ENCODE results near the gene RNF17.
"Not testable (repeated sequence)": the region's sequence is repeated elsewhere in the genome, so short reads cannot be mapped to it uniquely, and the experiment has no call there.

The RNF17 gene

DNA sequence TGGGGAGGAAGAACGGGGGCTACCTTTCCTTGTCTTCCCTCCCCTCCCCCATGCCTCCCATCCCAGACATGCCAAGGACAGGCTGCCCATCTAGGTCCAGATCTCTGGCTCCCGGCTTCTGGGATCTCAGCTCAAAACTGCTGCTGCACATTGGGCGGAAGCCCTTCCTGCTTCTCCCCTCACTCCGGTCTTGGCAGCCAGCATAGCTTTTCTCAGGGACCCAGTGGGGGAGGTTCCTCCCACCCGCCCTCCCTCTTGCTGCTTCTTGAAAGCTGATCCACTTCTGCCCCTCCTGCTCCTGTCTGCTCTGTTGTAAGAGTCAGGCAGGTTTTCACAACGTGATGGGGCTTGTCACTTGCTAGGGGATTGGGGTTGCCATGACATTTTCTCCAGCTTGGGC, 21.7 kb upstream of the RNF17 start:
- DNase-seq (ENCODE audit: low read depth, low spot score): no peak

DNA sequence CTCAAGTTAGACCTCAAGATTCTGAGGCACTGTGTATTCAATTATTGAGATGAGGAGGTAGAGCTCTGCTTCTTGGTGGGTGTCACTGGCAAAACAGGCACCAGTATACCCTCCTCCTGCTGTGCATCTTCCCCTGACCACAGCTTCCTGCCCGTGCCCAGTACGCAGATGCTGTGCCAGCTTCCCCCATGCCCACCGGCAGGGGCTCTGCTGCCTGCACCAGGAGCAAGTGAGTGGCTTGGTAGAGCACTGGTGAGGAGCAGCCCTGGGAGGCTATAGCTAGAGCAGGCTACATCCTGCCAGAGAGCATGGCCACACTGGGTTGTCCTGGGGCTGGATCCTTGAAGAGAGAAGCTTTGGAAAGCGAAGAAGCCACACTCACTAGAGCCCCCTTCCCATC, 21.0 kb upstream of the RNF17 start:
- DNase-seq (ENCODE audit: low read depth, low spot score): no peak

DNA sequence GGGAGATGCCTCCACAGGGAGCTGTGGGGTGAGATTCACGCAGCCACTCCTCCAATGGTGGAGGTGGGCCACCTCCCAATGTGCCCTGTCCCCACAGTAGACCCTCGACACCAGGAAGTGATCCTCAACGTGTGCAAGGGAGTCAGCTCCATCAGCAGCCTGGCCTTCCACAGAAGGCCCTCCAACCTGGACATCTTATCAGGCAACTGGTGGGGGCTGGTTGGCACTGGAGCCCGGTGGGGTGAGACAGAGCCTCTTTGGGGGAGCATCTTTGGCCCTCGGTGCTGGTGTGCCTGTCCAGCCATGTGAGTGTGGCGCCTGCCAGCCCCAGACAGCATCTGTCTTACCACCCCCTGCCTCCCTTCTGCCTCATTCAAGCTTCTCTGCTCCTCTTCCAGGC, 19.7 kb upstream of the RNF17 start:
- DNase-seq (ENCODE audit: low read depth, low spot score): no peak

DNA sequence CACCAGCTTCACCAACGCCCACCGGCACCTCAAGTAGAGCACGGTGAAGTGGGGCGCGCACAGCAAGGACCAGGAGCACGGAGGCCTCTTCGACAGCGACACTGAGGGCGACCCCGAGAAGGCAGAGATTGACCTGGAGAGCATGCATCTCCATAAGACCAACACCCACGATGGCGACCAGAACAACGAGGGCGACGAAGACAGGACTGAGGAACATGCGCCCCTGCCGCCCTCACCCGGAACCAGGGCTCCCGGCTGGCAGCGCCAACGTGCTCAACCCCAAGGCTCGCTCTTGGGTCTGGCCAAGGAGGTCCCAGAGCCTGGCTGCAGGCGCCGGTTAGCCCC, 18.5 kb upstream of the RNF17 start:
- DNase-seq (ENCODE audit: low read depth, low spot score): no peak

DNA sequence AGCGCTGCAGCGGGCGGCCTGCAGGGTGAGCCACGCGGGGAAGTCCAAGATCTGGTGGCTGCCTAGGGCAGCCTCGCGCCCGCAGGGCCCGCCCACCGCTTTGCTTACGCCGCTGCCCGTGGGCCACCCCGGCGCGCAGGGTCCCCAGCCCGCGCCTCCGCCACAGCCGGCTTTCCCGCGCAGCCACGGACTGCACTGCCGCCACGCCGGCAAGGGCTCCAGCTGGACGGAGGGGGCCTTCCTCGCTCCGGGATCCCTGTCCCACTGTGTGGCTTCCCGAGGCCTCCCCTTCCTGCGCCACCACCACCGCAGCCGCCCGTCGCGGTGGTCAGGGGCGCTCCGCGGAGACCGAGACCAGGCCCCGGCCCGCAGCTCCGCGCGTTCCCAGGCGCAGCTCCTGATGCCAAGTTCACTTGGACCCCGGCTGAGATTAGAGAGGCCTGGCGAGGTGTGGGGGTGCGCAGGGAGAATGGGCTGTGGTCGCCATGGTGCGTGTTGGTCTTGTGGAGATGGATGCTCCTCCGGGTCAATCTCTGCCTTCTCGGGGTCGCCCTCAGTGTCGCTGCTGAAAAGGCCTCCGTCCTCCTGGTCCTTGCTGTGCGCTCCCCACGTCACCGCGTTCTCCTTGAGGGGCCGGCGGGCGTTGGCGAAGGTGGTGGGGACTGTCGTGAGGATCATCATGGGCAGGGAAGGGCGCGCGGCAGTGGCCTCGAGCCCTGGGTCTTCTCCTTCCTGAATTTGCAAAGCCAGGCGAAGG, 17.9 kb upstream of the RNF17 start:
- no peak for DNase-seq (ENCODE audit: low read depth, low spot score)

DNA sequence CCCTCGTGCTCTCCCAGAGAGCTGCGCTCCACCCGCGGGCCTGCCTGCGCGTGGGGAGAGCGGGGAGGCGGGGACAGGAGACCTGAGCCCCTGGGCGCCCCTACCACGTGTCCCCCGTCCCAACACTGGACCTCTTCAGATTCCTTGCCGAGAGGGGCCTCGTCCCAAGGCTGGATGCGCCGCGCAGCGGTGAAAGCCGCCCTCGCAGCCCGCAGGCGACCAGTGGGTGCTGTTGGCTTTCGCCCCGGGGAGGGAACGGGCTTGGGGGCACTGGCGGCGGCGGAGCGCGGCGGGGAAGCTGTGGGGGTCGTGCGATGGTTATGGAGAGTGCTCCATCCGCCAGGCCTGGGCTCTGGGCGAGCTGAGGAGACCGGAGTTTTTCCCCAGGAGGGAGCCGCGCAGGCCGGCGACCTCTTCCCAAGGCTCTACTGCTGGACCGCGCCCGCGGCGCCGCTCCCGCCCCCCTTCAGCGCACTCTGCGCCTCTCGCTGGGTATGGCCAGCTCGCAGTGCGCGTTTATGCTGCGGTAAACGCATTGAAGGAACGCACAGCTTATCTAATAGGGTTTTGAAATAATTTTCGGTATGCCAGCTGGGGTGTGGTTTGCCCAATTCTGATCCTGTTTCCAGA, 17.2 kb upstream of the RNF17 start:
- peak; percentile 60 for DNase-seq (ENCODE audit: low read depth, low spot score)

DNA sequence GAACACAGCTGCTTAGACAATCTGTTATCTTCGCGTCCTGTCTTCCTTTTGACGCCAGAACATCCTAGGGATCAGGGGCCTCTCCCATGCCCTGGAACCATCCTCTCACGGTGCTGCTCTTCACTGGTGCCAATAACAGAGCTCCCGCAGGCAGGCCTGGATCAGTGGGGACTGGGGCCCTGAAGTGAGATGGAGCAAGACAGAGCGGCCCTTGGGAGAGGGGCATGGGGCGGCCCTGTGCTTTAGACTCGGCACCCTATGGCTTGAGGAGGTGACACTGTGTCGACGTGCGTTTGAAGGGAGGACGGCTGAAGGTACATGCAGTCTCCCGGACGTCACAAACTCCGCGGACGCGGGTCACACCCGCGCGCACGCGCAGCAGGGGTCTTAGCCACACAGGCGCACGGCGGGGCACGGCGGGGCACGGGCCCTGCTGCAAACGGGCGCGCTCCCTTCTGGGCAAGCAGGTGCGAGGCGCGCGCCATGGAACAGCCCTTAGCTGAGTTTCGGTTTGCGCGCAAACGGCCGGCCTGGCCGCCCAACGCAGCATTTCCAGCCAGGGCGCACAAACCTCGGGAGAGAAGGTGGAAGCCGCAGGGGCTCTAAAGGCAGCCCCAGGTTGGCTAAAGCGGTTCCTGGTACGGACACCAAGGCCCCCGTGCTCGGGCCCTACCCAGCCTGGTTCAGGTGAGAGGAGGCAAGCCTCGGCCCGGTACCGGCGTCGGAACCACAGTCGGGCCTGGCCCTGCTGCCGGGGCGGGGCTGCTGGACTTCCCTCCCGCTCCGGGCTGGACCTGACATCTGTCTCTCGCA, 16.5 kb upstream of the RNF17 start:
- DNase-seq (ENCODE audit: low read depth, low spot score): peak; percentile 49

DNA sequence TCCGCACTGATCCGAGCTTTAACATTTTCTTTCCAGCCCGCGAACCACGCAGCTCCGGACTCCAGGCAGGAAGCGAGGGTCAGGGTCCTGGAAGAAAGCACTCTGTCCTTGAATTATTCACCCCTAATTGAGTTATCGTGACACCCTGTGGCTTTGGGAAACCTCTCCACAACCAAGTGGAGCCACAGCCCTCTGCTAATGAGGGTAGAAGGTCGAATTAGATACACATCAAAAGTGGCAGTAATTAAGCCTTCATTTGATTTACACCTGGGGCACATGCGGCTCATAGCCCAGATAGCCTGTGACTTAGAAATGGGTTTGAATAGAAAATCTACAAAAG, 15.9 kb upstream of the RNF17 start:
- no peak for DNase-seq (ENCODE audit: low read depth, low spot score)

DNA sequence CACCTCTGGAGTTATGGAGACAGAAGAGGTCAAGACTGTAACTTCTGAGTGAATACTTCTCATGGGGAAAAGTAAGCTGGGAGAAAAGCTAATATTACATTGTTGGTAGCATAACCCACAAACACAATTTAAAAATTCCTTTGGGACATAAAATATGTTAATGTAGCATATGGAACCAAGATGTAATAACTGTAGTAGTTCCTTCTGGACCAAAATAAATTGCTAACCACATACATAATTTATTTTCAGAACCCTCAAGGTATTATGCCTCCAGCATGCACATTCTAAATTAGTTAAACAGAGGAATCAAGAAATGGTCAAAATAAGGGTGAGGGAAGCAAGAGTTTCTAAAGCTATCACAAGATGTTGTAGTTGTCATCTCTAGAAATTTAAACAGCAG, 4.8 kb upstream of the RNF17 start:
- DNase-seq (ENCODE audit: low read depth, low spot score): no peak

DNA sequence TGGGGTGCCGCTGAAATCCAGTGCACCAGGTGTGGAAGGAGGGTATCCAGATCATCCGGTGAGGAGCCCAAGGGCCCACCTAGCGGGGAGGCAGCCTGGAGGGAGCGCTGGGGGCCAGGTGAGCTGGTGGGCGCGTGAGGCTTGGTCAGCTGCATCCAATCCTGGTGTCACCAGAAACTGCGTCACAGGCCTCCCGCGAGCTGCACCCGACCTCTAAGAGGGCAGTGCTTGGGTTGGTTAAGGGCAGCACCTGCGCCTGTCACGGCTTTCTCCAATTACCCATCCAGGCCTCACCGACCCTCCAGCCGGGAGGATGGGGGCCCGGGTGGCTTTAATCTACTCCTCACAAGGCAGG, 284 bp downstream of the RNF17 start:
- no peak for DNase-seq (ENCODE audit: low read depth, low spot score)

DNA sequence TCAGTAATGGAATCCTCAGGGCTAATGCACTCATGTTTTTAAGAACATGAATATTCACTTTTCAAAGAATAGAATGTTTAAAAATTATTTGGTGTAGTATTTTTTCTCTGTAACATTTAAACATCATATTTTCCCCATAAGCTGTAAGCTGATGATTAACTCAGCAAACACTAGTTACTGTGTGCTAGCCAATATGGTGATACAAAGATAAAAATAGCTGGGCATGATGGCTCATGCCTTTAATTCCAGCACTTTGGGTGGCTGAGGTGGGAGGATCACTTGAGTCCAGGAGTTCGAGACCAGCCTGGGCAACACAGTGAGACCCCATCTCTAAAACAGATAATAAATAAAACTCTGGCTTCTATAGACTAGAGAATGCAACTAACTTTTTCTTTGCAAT, 13.2 kb downstream of the RNF17 start:
- DNase-seq (ENCODE audit: low read depth, low spot score): no peak

DNA sequence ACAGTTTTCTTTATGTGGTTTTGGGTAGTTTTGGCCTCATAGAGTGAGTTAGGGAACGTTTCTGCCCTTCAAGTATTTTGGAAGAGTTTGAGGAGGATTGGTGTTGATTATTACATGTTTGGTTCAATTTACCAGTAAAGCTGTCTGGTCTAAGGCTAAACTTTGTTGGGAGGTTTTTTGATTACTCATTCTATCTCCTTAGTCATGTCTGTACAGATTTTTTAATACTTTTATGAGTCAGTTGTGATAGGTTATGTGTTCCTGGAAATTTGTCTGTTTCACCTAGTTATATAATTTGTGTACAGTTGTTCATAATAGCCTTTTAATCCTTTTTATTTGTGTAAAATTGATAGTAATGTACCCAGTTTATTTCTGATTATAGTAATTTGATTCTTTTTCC, 20.4 kb downstream of the RNF17 start:
- DNase-seq (ENCODE audit: low read depth, low spot score): no peak

DNA sequence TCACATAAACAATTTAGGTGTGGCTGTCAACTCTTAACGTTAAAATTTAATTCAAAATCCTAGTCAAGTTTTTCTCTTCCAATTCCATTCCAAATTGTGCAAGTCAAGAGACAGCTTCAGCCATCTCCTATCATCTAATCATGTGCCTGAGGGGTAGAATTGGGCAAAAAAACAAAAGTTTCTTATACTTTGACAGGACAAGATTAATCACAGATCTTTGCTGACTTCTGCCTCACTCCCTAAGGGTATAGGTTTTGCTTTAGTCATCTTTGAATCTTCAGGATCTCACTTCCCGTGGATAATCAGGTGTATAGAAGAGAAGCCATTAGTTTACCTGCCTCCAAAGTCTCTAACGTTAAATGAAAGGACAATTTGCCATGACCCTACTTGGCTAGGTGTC, 24.6 kb downstream of the RNF17 start:
- no peak for DNase-seq (ENCODE audit: low read depth, low spot score)

DNA sequence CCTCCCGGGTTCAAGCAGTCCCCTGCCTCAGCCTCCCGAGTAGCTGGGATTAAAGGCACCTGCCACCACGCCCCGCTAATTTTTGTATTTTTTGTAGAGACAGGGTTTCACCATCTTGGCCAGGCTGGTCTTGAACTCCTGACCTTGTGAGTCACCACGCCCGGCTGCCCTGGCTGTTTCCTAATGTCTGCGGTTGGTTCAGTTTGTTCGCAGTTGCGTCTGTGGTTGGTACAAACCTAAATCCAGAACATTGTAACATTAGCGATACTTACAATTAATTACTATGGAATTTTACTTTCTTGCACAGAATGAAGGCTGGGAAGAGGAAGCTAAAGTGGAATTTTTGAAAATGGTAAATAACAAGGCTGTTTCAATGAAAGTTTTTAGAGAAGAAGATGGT, 38.1 kb downstream of the RNF17 start:
- DNase-seq (ENCODE audit: low read depth, low spot score): no peak

DNA sequence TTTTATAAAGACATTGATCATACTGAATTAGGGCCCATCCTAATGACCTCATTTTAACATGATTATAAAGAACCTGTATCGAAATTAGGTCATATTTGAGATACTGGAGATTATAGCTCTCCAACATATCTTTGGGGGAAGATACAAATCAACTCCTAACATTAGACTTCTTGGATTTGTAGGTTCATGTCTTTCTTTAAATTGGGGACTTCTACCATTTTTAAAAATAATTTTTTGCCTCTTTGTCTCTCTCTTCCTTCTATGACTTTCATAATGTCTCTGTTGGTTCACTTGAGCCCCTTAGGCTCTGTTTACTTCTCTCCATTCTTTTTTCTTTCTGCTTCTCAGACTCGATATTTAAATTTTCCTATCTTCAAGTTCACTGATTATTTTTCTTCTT, 57.2 kb downstream of the RNF17 start:
- no peak for DNase-seq (ENCODE audit: low read depth, low spot score)

DNA sequence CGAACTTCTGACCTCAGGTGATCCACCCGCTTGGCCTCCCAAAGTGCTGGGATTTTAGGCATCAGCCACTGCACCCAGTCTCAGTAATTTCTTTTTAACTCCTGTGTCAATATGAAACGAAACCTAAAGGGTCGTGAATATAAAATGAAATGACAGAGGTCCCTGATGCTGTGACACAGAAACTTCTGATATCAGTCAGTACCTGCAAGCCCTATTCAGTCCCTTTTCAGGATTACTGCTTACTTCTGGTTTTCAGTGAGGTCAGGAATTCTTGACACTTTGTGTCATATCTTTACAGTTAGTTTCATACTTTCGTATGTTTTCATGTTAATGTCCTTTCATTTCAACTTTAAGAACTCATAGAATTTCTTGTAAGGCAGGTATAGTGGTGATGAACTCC, 58.7 kb downstream of the RNF17 start:
- no peak for DNase-seq (ENCODE audit: low read depth, low spot score)

DNA sequence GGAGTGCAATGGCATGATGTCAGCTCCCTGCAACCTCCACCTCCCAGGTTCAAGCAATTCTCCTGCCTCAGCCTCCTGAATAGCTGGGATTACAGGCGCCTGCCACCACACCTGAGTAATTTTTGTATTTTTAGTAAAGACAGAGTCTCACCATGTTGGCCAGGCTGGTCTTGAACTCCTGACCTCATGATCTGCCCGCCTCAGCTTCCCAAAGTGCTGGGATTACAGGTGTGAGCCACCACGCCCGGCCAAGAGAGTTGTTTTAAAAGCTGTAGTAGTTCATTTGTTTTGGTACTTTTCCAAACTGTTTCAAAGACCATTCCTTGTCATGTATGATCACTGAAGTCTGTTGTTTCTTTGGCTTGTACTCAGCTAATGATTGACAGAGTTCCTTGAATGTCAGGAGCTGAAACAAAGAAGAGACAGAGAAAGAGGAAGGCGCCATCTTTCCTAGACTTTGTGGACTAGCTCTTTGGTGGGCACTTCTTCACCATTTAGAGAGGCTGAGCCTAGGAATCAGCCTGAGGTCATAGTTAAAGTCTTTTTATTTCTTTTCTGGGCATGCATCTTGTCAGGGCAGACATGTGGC, 59.2 kb downstream of the RNF17 start:
- DNase-seq (ENCODE audit: low read depth, low spot score): not testable (repeated sequence)

DNA sequence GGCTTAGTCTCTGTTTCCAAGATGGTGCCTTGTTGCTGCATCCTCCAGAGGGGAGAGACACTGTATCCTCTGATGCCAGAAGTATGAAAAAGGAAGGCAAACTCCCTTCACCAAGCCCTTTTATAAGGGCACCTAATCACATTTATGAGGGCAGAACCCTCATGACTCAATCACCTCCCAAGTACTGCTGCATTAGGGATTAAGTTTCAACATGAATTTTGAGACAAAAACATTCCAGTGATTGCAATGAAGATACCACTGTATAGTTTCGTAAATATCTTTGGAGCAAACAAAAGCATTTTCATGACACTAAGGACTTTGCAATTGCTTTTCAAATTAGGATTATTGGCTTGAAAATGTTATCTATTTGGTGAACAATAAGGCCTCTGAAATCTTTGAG, 63.8 kb downstream of the RNF17 start:
- no peak for DNase-seq (ENCODE audit: low read depth, low spot score)

DNA sequence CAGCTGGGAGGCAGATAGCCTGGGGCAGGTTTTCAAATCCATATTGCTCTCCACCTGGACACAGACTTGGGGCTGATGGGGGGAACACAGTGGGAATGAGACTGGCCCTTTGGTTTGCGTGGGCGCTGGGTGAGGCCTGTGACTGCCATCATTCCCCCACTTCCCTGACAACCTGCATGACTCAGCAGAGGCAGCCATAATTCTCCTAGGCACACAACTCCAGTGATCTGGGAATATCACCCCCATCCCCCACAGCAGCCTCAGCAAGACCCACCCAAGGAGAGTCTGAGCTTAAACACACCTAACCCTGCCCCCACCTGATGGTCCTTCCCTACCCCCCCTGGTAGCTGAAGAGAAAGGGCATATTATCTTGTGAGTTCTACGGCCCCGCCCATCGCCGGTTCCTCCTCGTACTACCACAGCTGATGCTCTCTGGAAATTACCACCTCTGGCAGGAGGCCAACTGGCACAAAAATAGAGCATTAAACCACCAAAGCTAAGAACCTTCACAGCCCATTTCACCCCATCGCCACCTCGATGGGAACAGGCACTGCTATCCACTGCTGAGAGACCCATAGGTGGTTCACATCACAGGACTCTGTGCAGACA, 71.0 kb downstream of the RNF17 start:
- no peak for DNase-seq (ENCODE audit: low read depth, low spot score)

DNA sequence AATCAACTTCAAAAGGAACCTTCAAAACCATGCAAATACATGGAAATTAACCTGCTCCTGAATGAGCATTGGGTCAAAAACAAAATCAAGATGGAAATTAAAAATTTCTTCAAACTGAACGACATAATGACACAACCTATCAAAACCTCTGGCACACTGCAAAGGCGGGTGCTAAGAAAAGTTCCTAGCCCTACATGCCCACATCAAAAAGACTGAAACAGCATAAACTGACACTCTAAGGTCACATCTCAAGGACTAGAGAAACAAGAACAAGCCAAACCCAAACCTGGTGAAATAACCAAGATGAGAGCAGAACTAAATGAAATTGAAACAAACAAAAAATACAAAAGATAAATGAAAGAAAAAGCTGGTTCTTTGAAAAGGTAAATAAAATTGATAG, 73.6 kb downstream of the RNF17 start:
- DNase-seq (ENCODE audit: low read depth, low spot score): not testable (repeated sequence)

DNA sequence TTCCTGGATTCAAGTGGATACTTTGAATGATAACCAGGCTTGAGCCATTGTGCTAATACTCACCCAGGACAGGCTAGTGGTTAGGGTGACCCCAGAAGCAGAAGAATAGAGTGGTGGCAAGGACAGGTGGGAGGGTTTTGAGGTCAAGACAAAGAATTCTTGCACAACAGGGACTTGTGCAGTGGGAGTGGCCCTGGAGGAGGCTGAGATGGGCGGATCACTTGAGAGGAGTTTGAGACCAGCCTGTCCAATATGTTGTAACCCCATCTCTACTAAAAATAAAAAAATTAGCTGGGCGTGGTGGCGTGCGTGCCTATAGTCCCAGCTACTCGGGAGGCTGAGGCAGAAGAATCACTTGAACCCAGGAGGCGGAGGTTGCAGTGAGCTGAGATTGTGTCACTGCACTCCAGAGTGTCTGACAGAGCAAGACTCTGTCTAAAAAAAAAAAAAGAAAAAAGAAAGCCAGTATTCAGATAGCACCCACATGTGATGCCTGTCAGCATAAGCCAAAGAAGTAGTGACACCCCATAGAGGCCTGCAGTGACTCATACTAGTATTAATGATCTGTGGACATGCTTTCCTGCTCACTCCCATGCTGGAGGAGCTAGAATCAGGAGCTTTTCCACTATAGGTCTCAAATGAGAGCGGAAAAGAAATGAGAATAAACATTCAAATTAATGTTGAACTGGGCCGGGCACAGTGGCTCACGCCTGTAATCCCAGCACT, 78.7 kb downstream of the RNF17 start:
- DNase-seq (ENCODE audit: low read depth, low spot score): no peak

DNA sequence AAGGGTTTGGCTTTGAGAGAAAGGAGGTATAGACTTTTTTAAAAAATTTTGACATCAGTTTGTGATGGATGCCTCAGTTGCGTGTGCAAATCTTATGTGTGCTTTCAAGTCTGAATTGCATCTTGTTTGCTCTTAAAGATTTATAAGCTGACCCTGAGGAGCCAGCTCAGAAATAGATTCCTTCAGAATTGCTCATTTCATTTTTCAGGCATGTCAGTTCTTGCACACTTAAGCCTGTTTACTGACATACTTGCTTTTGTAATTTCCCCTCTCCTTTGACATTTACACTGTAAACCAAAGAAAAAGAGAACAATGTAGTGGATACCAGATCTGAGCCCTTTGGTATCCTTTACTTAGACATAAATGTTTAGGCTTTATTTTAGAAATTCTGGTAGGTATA, 87.6 kb downstream of the RNF17 start:
- DNase-seq (ENCODE audit: low read depth, low spot score): no peak
